ENCODE results near the gene DQX1.
A peak's percentile ranks its signal among the peaks of the same experiment; 100 is the strongest.
"Not testable (repeated sequence)": the region's sequence is repeated elsewhere in the genome, so short reads cannot be mapped to it uniquely, and the experiment has no call there.

Gene DQX1

DNA sequence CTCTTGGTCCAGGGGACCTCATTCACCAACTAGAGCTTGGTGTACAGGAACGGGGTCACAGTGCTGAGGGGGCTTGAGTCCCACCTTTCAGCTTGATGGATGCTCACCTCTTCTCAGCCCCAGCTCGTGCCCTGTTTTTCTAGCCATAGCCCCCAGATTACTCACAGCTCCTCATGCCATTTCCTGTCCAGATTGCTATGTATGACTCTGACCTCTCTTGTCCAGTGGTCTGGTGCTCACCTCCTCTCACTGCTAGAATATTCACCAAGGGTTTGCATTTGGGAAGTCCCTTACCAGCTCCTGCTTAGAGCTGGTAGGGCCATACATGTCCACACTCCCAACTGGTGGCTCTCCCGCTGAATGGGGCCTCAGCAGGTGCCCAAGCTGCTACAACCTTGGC, 32.5 kb downstream of the DQX1 start:
- DNase-seq (no peak), ATAC-seq (no peak)

DNA sequence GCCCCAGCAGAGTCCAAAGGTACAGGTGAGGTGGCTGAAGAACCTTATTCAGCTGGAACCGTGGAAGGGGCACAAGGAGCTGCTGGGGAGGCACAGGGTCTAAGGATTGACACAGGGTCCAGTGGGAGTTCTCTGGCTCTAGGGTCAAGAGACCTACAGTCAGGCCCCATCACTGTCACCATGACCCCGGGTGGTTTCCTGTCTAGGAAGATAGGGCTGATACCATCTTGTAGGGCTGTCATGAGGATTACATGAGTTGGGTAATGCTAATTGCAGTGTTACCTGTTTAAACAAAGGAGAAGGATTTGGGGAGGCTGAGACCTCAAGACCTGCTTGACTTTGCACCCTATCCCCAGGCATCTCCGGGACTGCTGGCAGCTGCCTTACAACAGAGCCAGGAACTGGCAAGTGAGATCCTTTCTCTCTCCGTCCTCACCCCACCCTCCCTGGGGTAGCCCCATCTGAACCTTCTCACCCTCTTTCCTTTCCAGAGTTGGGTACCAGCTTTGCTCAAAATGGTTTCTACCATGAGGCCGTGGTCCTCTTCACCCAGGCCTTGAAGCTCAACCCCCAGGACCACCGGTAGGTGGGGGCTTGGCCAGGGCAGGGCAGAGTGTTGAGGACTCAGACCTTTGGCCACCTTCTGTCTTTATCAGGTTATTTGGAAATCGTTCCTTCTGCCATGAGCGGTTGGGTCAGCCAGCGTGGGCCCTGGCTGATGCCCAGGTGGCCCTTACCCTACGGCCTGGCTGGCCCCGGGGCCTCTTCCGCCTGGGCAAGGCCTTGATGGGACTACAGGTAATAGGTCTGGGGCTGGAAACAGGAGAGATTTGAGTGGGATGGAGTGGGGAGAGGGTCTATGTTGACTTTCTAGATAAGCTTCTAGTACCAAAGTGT, 34.1 kb downstream of the DQX1 start:
- DNase-seq (no peak), ATAC-seq (no peak)

DNA sequence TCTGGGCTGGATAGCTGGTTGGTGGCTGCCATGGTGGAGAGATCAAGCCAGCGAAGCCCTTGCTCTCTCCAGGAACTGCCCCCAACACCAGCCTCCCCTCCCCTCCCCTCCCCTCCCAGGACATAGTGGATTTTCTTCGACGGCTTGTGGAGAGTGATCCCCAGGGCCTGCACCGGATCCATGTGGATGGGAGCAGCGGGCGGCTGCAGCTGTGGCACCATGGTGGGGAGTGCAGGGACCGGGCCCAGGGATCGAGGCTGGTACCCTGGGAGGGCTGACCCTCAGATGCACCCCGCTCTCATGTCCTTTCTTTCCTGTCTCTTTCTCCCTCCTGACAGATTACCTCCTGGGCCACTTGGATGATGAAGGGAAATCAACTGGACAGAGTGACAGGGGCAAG, 36.1 kb downstream of the DQX1 start:
- no peak for DNase-seq

DNA sequence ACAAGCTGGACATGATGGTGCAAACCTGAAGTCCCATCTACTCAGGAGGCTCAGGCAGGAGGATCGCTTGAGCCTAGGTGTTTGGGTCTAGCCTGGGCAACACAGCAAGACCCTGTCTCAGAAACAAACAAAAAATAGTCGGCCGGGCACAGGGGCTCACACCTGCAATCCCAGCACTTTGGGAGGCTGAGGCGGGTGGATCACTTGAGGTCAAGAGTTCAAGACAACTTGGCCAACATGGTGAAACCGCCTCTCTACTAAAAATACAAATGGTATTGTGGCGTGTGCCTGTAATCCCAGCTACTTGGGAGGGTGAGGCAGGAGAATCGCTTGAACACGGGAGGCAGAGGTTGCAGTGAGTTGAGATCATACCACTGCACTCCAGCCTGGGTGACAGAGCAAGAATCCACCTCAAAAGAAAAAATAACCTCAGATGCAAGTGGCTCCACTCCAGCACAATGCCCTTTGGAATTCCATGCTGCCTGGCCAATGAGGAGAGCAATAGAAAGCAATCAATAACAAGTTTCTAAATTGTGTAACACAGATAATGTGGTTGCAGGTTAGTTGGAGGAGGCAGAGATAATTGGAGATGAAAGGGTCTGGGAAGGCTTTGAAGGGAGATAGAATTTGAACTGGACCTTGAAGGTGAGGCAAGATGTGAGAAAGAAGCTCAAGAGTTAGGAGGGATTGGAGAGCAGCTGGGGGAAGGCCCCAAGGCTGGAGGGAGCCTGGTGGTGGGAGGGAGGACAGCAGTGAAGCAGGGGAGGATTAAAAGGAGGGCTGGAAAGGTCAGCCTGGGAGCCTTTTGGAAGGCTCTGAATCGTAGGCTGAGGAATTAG, 37.2 kb downstream of the DQX1 start:
- DNase-seq (no peak), ATAC-seq (no peak)

More for the DNA sequence above, 36.1 kb downstream of the DQX1 start:
- ATAC-seq: no peak

DNA sequence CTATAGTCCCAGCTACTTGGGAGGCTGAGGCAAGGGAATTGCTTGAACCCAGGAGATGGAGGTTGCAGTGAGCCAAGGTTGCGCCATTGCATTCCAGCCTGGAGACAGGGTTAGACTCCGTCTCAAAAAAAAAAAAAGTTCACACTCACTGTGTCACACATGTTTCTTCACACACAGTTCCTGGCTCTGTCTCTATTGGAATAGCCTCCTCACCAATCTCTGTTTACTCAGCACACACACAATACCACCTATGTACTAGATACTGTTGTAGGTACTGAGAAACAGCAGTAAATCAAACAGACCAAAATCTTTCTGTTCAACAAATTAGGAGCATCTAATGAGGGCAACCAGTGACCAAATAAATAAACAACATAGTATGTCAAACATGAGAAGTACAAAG, 39.9 kb downstream of the DQX1 start:
- no peak for DNase-seq
- ATAC-seq: no peak

DNA sequence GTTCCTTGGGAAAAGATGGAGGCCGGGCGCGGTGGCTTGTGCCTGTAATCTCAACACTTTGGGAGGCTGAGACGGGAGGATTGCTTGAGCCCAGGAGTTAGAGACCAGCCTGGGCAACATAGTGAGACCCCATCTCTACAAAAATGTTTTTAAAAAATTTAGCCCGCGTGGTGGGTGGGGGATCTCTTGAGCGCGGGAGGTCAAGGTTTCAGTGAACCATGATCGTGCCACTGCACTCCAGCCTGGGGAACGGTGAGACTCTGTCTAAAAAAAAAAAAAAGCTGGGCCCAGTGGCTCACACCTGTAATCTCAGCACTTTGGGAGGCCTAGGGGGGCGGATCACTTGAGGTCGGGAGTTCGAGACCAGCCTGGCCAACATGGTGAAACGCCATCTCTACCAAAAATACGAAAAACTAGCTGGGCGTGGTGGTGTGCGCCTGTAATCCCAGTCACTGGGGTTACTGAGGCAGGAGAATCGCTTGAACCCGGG, 42.3 kb downstream of the DQX1 start:
- not testable (repeated sequence) for ATAC-seq, DNase-seq

DNA sequence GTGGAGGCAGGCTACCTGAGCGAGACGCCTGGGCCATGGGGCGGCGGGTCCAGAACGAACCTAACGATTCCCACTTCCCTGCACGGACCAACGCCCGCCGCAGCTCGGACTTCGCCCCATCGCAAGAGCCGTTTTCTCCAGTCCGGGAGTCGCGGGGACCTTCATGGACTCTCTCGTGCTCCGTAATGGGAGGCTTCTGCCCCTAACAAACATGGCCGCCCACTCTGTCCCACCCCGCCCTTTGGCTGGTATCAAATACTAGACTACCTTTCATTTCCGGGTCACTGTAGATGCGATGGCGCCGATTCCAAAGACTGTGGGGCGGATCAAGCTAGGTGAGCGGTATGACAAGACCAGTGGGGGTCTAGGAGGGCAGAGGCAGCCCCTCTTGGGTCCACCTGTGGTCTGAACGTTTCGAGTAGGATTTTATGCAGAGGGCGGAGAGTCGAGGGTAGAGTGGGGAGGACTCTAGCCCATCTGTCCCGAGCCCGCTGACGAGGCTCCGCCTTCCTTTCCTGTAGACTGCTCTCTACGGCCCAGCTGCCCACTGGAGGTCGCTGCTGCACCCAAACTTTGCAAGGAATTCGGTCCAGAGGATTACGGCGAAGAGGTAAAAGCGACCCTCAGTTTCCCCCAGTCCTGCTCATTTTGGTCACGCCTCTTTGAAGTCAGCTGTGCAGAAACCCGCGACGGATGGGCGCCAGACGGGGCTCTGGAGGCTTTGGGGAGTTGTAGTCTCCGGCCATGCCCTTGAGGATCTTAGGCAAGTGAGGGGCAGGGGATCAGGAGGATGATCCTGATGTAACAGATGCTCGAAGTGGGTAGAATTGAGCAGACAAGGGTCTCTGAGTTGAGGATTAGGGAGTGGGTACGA, 43.0 kb downstream of the DQX1 start, which contains the start of the genes CCDC142 and TTC31:
CCDC142 (minus strand) TSS at position 198 of the 874 bp plus-strand sequence; CDS start at position 37, 161 bp downstream.
TTC31 (plus strand) TSS at position 281 of the 874 bp plus-strand sequence; CDS start at position 296, 15 bp downstream.
- ATAC-seq: peak; percentile 93
- DNase-seq: peak; percentile 94

DNA sequence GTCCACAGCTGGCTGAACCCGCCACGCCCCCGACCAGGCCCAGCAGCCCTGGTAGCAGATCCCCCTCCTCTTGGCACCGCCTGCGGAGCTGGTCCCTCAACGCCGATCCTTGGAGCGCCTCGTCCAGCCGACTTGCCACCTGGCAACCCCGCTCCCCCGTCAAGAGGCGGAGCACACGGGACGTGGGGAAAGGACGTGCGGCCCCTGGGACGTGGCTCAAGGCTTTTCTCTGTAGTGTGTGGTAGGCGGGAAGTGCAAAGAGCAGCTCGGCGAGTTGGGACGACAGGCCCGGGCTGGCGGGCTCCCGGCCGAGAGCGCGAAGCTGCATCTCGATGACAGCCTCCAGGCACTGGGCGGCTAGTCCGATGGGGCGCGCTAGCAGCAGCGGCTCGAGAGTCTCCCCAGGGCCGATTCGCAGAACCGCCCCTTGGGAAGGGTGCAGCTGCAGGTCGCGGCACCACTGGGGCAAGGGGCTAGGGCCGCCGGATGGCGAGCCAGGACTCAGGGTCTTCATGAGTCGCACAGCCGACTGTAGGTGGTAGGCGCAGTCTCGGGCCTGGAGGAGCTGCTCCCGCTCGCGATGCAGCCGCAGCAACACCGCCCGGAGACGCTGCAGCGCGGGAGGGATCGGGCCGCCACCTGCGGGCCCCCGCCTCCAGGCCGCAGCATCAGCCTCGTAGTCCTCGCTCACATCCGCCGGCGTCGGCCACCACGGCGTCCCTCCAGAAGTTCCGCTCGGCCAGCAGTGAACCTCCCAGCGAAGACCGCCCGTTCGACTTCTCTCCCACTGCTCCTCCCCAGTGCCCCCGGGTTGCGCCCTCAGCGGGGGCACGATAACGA, 43.9 kb downstream of the DQX1 start:
- ATAC-seq: peak; percentile 44
- peak; percentile 68 for DNase-seq

DNA sequence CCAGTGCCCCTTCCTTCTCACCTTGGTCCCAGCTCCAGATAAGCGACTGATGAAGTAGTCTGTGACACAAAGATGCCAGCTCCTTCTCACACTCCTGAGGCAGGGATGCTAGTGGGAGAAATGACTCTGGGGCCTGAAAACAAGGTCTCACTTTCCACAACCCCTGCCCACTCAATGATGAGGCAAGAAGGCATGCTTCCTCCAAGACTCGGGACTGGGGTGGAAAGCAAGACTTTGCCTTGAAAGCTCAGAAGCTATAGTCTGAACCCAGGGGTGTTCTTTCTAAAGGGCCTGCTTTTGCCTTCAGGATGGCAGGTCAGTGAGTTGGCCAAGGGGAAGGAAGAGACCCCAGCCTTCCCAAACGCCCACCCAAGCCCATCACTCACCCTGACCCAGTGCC, 44.6 kb downstream of the DQX1 start:
- DNase-seq (no peak), ATAC-seq (no peak)

DNA sequence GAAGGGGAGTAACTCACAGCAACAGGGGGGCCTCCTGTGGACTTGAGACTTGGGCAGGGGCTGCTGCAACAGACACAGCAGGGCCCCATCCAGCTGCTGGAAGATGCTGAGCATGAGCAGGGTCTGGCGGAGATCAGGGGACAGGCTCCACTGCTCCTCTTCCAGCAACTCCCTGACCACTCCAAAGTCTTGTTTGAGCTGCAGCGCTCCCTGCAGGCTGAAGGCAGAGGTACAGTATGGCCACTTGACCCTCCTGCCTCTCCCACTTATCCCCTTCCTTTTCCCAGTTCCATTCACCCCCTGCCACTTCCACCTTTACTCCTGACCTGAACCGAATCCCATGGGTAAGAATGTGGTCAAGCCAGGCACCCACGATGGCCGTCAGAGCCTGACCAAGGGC, 51.1 kb downstream of the DQX1 start:
- no peak for DNase-seq
- ATAC-seq: no peak

DNA sequence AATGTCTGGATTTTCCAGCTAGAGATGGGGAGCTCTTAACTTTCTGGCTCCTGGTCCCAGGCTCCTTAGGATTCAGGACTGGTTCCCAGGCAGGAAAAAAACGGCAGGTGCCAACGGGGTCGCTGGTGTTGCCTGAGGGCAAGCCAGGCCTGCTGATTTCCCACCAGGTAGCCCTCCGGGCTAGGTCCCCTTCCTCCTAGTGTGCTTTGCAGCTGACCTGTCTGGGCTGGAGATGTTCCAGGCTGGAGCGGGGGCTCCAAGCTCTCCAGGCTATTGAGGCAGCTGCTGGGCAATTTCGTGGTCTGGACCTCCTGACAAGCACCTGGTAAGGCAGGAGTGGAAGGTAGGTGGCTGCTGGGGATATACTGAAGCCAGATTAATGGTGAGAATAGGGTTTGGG, 51.5 kb downstream of the DQX1 start:
- ATAC-seq (no peak), DNase-seq (no peak)

DNA sequence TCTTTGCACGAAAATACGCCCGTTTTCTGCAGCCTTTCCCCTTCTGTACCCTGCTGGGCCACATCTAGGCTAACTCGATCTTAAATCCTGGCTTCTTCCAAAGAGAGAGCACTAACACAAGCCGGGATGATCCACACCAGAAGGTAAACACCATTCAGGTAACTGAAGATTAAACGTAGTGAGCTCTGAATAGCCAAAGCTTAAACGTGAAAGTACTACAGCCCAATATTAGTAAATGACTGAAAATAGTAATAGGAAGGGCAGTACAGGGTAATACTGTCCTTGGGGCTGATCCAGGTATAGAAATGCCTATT, 53.1 kb downstream of the DQX1 start:
- DNase-seq: no peak

DNA sequence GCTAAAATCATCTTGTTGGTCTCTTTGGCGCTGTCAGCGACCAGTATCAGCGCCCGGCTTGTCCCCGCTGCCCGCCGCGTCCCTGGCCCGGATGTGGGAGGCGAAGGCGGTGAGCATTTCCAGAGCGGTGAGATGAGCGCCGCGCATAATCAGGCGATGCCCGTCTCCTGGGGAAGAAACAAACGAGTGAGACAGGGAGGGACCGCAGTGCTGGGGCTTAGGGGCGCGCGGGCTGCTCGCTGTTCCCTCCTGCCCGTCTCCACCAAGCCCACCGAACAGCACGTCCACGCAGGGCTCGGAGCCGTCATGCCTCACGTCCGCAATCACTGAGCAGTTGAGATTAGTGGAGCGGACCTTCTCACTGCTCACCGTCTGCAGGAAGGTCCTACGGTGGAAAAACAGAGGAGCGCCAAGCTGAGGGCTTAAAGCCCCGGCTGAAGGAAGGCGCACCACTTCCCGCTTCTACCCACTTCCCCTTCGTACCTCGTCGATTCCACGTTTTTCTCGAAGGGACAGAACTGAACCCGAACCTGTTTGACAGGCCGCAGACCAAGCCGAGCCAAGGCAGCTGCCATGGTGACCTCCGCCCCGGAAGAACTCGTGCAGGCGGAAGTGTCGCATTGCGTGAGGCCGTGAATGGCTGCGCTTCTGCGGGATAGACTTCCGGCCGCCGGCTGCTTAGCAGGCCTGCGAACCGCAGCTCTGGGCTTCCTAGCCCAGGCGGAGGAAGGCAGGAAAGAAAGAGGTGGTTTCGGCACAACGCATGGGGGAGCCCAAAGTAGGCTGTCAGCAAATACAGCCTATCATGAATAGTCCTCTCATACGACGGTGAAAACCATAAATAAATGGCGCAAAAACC, 53.7 kb downstream of the DQX1 start, which contains the start of gene MRPL53:
MRPL53 (minus strand) TSS at position 595 of the 859 bp plus-strand sequence; CDS start at position 575, 20 bp downstream.
- DNase-seq (peak; percentile 96), ATAC-seq (peak; percentile 95)

More for the DNA sequence above, 53.1 kb downstream of the DQX1 start:
- no peak for ATAC-seq

DNA sequence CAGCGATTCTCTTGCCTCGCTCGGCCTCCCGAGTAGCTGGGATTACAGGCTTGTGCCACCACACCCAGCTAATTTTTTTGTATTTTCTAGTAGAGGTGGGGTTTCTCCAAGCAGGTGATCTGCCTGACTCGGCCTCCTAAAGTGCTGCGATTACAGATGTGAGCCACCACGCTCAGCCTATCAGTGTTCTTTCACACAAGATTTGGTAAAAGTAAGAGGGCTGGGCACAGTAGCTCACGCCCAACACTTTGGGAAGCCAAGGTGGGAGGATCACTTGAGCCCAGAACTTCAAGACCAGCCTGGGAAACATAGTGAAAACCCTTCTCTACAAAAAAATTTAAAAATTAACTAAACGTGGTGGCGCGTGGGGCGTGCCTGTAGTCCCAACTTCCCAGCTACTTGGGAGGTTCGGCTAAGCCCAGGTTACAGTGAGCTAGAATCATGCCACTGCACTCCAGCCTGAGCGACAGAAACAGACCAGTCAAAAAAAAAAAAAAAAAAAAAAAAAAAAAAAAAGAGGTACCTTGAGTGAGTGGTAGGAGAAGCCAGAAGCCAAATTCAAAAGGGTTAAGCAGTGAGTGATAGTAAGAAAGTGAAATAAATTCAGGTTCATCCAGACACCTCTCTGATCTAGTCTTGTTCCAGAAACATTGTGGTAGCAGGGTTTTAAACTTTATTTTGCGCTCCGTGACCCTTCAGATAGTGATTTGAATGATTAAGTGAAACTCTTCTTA, 54.5 kb downstream of the DQX1 start:
- ATAC-seq (no peak), DNase-seq (no peak)

DNA sequence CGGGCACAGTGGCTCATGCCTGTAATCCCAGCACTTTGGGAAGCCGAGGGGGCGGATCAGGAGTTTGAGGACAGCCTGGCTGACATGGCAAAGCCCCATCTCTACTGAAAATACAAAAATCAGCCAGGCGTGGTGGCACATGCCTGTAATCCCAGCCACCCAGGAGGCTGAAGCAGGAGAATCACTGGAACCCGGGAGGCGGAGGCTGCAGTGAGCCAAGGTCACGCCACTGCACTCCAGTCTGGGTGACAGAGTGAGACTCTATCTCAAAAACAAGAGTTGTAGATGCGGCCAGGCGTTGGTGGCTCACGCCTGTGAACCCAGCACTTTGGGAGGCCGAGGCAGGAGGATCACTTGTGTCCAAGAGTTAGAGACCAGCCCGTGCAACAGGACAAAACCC, 55.3 kb downstream of the DQX1 start:
- DNase-seq, ATAC-seq: not testable (repeated sequence)

All from stimulated activated naive CD8-positive, alpha-beta T cell treated with anti-CD3 and anti-CD28 coated beads, Interleukin-15, Interleukin-2, amounts not matched to agents 100 U/mL and 50 U/mL, for 24 hours (primary cell).